NCI-H2227 (cell line): ENCODE results near the gene KRTAP29-1.
"Not testable (repeated sequence)": the region's sequence is repeated elsewhere in the genome, so short reads cannot be mapped to it uniquely, and the experiment has no call there.

Experiments
- DNase-seq: peaks from one replicate; lab custom pipeline; 2025; ENCODE audit not compliant: unreplicated experiment; lab: John Stamatoyannopoulos, UW

KRTAP29-1 gene, protein sequence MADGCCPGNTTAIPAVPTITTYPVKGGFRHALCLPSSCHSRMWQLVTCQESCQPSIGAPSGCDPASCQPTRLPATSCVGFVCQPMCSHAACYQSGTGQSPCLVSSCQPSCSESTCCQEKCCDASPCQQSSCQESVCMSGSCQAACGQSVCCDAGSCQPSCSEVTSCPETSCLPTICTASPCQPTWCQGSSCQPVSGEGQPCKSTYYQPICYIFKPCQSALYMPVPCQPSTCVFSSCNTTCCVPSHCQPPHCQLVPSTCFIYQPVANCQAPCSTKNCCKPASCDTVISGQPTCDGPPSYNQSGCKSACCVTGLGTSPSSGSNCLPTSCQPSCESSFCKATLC

DNA sequence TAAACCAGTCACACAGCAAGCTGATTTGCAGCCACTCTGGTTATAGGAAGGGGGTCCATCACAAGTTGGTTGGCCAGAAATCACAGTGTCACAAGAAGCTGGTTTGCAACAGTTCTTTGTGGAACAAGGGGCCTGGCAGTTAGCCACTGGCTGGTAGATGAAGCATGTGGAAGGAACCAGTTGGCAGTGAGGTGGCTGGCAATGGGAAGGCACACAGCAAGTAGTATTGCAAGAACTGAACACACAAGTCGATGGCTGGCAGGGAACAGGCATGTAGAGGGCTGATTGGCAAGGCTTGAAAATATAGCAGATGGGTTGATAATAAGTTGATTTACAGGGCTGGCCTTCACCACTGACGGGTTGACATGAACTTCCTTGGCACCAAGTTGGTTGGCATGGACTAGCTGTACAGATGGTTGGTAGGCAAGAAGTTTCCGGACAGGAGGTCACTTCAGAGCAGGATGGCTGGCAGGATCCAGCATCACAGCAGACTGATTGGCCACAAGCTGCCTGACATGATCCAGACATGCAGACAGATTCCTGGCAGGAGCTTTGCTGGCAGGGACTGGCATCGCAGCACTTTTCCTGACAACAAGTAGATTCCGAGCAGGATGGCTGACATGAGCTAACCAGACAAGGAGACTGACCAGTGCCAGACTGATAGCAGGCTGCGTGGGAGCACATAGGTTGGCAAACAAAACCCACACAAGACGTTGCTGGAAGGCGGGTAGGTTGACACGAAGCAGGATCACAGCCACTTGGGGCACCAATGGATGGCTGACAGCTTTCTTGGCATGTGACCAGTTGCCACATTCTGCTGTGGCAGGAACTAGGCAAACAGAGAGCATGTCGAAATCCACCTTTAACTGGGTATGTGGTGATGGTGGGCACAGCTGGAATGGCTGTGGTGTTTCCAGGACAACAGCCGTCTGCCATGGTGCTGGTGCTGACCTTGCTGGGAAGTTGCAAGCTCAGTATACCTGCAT is at the start of gene KRTAP29-1:
KRTAP29-1 (minus strand) TSS at position 936 of the 986 bp plus-strand sequence; CDS start at position 936, 0 bp downstream.
- DNase-seq, result no peak

DNA sequence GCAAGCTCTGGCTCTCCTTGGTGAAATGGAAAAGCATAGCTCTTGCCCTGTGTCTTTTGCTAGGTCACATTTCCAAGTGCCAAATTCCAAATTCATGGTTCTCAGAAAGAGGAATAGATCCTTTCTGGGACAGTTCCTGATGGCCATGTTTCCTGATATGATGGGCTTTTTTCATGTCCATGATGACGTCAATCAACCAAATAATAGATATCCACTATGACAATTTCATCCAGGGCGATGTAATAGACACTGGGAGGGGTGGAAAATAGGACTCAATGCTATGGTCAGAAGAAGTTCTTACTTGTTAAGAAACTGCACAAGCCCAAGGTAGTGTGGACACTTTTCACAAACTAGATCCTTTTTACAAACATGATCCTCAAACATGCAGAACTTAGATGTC is 48.5 kb upstream of the KRTAP29-1 start:
- DNase-seq, result no peak

DNA sequence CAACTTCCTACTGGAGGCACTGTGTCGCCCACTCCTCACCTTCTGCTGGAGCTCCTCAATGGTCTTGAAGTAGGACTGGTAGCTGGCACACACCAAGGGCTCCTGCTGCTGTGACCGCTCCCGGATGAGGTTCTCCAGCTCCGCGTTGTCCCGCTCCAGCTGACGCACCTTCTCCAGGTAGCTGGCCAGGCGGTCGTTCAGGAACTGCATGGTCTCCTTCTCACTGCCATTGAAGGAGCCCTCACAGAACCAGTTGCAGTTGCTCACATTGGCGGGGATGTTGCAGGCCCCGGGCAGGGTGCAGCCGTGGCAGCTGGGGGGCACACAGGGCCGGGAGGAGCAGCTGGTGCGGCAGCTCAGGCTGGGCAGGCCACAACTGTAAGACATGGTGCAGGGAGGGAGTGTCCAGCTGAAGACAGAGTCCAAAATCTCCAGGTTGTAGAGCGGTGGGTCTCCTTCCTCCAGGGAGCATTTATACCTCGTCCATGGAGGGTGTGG is 47.8 kb upstream of the KRTAP29-1 start, which contains the start of gene KRT33A:
KRT33A (minus strand) TSS at position 448 of the 498 bp plus-strand sequence; CDS start at position 387, 61 bp downstream.
- not testable (repeated sequence) for DNase-seq

DNA sequence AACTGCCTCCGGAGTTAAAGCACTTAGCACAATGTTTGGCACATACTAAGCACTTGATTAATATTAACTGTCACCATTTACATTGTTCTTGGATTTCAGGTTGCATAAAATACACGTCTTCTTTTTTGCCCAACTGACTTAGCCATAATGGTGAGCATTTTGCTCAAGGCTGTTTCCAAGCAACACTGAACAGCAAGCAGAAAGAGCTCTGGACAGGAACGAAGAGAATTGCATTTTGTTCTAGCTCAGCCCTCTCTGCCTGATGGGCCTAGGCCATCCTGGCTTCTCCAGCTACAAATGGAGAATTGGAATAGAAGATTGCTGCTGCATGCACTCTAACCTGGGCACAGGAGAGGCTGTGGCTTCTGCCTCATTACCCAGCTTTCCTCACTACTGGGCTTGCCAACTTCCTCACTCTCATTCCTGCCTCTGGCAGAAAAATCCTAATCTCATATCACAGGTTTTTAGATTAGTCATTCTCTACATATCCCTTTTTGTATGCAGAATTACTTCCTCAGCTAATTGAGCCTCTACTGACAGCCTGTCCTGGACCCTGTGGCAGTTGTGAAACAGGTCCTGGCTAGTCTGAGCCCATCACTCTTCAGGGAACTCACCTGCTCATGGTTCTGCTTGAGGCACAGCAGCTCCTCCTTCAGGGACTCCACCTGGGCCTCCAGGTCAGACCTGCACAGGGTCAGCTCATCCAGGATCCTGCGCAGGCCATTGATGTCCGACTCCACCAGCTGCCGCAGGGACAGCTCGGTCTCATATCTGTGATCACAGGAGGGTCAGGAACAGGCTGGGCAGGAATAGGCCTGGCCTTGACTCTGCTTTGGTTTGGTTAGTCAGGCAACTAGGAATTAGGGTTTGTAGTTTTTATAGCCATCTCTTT is 45.5 kb upstream of the KRTAP29-1 start:
- DNase-seq, result no peak

DNA sequence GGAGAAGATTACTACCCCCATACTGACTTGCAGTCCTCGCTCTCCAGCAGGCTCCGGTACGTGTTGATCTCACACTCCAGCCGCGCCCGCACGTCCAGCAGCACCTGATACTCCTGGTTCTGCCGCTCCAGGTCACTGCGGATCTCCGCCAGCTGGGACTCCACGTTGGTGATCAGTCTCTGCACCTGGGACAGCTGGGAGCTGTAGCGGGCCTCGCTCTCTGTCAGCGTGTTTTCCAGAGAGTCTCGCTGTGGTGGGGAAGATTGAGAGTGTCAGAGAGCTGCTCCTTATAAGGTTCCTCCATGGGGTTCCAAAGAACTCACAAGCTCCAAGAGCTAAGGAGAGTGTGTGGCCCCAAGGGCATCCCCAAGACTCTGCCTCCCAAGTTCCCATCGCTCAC is 43.8 kb upstream of the KRTAP29-1 start:
- DNase-seq, result not testable (repeated sequence)

DNA sequence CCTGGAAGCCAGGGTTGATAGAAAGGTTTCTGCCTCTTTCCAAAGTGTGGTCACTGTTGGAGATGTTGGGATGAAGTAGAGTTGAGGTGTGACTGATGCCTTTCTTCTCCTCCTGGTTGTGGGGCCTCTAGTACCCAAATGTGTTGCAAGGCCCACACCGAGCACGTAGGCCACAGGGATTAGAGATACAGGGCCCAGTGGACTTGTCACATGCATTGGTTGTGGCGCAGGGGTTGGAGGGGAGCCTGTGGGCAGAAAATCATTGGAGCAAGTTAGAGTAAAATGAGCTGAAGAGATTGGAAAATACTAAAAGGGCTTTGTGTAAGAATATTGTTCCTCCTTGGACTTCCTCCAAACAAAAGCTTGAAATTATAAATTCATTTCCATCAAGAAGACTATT is 43.3 kb upstream of the KRTAP29-1 start:
- no peak for DNase-seq

DNA sequence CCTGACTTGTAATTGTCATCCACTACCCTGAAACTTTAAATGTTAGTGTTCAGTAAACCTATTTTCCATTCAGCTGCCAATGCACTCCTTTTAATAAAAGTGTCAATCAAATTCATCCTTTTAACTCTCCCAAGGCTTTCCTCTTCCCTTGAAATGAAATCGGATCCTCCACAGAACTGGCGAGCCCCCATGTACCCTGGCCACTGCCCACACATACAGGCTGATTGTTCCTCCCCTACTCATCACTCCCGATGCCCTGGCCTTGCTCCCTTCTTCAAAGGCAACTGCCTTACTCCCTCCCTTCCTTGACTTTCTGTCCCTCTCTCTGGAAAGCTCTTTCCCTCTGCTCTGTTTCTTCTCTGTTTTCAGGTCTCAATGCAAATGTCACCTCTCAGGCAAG is 40.4 kb upstream of the KRTAP29-1 start:
- DNase-seq, result no peak

DNA sequence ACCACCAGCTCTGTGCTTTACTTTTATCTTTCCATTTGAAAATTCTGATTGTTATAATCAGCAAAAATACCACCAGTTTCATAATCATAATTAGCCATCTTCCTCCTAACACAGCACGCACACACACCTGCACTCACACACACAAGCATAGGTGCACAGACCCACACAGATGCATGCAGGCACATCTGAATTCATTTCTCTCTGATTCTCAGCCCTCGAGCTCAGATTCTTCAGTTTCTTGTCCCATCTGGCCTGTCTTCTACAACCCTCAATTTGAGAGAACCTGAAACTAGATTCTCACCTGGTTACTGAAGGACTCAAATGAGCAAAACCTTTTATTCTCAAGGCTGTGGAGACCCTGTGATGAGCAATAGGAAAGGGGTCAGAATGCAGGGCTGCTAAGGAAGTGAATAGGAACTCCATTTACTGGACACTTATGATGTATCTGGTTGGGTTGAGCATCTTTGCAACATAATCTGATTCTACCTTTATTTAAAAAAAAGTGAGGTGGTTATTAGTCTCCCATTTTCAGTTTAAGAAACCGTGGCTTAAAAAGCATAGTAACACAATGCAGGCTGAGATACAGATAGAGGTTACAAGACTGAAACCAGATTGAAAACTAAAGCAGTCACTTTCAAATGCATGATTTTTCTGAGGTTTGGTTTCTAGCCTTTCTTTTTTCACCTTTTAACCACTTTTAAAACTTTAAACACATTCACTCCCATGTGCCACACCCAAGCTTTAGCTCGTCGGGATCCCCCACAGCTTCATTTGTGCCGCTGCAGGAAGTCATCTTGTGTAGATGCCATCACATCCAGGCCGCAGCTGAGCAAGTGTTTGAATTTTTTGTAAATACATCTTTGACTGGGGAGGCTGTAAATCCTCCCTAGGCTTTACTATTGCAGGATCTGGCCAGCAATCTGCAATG is 38.5 kb upstream of the KRTAP29-1 start:
- no peak for DNase-seq

DNA sequence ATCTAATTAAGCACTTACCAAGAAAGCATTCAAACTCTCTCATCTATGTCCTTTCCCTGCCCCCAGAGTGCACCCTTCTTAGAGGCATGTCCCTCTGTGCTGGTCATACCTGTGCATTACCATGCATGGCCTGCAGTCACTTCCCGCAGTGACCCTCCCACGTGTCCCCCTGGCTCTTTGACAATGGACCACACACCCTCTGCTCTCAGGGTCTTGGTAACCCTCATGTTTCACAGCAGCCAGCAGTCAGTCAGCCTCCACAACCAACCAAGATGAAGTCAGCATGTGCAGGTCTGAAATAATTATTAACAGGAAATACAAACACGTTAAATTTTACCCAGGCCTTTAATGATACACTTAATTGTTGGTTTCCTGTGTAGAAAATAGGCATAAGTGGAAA is 37.8 kb upstream of the KRTAP29-1 start:
- DNase-seq, result no peak

DNA sequence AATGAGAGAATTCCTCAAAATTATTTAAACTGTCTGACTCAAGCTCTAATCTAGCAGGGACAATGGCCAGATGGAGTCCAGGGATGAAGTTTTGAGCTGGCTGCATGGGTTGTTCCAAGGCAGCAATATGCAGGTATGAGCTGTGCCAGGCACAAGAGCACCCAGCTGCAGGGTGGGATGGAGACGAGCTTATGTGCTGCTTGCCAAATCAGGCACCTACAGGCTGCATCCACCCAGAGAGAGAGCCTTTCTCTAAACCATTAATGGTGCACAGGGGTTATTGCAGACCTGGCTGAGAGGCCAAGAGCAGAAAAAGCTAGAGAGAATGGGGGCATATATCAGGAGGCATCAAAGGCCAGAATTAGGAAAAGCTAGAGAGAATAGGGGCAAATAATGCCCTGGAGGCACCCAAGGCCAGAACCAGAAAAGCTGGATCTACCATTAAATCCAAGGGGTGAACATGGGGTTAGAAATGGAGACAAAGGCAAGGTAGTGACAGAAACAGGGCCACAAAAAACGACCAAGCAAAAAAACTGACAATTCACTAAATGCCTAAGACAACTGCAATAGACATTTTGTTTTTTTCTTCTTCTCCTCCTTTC is 37.0 kb upstream of the KRTAP29-1 start:
- no peak for DNase-seq

DNA sequence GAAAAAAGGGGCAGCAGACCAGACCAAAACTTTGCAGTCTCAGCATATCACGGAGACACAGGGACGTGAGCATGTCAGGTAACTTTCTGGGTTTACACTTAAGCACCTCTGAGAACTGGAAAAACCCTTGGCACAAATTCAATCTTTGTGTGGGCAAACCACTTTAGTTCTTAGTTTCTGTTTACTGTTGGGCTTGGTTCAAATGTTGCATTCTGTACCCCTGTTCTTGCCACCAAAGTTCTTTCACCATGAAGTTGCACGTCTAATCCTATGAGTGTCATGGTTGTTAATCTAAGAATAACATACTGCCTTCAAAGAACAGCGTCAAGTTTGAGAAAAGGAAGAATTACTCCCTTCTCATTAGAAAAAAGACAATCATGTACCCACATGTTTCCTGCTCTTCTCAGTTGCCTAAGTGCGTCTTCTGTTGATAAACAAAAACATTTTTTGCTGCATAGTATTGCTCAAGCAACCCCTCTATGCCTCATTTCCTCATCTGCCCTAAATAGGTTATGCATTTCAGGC is 36.4 kb upstream of the KRTAP29-1 start:
- no peak for DNase-seq

DNA sequence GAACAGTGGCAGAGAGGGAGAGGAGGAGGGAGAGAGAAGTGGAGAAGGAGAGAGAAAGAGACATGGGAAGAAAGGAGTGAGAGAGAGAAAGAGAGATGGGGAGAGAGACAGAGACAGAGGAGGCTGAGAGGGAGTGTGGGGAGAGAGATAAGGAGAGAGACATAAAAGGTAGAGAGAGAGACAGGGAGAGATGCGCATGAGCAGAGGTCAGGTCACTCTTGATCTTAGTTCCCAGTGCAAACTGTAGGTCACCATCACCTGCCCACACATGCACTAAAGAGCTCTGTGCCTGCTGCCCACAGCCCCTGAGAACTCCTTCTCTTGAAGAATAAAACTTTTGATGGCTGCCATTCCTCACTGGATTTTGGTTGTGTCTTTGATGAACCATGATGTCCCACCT is 33.1 kb upstream of the KRTAP29-1 start:
- DNase-seq, result no peak

DNA sequence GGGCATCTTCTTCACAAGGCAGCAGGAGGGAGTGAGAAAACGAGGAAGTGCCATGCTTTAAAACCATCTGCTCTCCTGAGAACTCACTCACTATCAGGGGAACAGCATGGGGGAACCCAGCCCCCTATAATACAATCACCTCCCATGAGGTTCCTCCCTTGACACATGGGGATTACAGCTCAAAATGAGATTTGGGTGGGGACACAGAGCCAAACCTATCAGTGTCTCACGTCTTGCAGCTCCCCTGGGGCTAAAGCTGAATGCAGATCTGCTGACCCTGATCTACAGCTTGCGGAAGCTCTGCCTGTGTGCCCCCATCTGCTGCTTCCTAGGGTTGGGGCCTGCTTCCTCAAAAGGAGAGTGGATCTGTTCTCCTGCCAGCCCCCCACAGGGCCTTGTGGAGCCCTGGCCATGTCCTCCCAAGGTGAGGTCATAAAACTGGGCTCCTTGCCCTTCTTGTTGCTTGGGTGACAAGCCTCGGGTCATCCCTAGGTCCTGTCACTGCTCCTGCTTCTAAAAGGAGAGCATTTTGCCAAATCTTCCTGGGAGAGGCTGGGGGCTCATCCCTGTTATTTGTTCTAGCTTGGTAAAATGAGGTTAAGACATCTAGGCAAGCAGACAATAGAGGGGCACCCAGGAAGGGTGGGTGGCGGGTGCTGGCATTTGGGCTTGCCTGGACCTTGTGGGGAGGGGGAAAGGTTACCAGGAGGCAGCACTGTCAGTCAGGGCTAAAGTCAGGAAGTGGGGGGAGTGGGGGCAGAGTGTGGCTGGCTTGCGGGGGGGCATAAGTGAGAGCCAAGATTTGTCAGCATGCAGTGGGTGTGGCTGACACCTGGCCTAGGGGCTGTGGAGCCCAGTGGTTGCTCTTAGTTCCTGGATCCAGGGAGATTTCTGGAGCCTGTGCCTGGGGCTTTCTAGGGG is 32.0 kb upstream of the KRTAP29-1 start:
- DNase-seq, result no peak

DNA sequence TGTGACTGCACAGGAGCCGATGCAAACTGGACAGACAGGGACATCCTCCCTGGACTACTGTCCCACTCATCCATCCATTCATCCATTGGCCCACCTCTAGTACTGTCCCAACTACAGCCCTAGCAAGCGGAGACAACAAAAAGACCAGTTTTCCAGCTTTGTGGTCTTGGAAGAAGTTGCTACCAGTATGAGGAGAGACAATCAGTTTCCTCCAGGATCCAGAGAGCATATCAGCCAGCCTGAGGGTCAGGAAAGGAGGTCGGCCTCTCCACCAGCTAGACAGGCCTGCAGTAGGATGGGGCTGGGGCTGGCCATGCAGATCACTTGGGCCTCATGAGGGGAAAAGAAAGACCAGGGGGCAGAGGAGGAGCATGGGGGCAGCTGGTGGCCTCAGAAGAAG is 31.2 kb upstream of the KRTAP29-1 start:
- DNase-seq, result no peak

DNA sequence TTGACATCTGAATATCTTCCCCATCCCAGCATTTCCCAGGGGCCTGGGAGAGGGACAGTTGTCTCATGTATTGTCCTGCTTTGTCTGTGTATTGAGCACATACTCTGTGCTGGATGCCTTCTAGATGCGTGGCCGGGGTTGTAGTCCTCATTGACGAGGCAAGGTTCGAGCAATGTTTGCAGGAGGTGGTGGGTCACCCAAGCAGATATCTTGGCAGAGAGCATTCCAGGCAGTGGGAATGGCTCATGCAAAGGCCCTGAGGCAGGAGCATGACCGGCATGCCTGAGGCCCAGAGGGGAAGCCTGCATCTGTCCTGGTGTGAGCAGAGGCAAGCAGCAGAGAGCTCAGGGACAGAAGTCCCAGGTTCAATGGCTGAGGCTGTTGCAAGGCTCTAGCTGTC is 30.4 kb upstream of the KRTAP29-1 start:
- DNase-seq, result no peak

DNA sequence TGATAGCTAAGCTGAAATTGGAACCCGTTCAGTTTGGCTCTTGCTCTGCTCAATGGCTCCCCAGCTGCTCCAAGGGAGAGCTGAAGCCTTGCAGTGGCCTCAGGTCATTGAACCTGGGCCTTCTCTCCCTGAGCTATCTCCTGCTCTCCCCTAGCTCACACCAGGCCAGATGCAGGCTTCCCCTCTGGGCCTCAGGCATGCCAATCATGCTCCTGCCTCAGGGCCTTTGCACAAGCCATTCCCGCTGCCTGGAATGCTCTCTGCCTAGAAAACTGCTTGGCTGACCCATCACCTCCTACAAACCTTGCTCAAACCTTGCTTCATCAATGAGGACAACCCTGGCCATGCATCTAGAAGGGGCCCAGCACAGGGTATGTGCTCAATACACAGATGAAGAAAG is 29.6 kb upstream of the KRTAP29-1 start:
- DNase-seq, result no peak

DNA sequence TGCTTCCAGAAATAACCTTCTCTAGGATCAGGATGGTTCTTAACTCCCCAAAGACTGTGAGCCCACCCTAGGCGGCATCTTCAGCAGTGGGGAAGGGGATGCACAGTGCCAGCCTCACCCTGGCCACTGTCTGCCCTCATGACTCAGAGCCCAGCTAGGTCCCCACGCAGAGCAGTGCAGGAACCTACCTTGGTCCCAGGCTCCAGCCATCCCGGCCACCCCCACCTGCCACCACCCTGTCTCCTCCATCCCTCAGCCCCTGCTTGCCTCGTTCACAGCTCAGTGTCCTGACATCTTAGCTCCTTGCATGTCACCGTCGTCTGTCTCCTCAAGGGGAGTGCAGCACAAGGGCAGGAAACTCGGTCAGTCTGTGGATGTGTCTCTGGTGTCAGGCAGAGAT is 29.0 kb upstream of the KRTAP29-1 start:
- DNase-seq, result no peak
